ENCODE measurements around the gene DHX35.

DNA sequence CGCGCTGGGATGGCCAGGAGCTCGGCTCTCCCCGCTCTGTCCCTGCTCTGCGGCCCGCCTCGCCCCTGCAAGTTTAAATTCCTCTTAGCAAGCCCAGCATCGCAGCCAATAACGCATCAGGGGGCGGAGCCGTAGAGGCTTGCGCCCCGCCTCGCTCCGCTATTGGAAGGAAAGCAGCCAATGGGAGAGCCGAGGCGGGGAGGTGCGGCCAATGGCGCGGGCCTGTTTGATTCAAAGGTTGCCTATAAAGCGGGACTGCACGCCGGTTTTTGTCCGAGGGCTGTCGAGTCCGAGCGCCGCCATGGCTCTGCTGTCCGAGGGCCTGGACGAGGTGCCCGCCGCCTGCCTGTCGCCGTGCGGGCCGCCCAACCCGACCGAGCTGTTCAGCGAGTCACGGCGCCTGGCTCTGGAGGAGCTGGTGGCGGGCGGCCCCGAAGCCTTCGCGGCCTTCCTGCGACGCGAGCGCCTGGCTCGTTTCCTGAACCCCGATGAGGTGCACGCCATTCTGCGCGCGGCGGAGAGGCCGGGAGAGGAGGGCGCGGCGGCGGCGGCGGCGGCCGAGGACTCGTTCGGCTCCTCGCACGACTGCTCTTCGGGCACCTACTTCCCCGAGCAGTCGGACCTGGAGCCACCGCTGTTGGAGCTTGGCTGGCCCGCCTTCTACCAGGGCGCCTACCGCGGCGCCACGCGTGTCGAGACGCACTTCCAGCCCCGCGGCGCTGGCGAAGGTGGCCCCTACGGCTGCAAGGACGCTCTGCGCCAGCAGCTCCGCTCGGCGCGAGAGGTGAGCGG is 35.8 kb upstream of the DHX35 start, which contains the start of gene FAM83D:
- TF ChIP-seq CTCF (IDR thresholded peaks at IDR 0.05), result peak in 4 of 6 experiments; percentile 82 to 96 (median 90)
- peak in 1 of 2 donors; percentile 71 for TF ChIP-seq POLR2AphosphoS5 (IDR thresholded peaks at IDR 0.05)
- peak in 2 of 4 donors; percentile 57 to 69 for TF ChIP-seq POLR2A (IDR thresholded peaks at IDR 0.05)
